Articular chondrocyte of knee joint (primary cell): ENCODE data around the gene FIG4. TPM values are rescaled to one million over a fixed set of nuclear protein-coding genes. Genes with fewer than 3 reads are reported as not detected.

ENCODE experiments used
- total RNA-seq: library from RNA; depleted of rRNA; stranded (reverse); fragments of >200 nt; gene quantifications from 2 replicates; pipeline ENCODE4 v1.2.3, GENCODE V29; 2012

Gene FIG4
- total RNA-seq, result 25.7 and 28.9 TPM in 2 replicates

DNA sequence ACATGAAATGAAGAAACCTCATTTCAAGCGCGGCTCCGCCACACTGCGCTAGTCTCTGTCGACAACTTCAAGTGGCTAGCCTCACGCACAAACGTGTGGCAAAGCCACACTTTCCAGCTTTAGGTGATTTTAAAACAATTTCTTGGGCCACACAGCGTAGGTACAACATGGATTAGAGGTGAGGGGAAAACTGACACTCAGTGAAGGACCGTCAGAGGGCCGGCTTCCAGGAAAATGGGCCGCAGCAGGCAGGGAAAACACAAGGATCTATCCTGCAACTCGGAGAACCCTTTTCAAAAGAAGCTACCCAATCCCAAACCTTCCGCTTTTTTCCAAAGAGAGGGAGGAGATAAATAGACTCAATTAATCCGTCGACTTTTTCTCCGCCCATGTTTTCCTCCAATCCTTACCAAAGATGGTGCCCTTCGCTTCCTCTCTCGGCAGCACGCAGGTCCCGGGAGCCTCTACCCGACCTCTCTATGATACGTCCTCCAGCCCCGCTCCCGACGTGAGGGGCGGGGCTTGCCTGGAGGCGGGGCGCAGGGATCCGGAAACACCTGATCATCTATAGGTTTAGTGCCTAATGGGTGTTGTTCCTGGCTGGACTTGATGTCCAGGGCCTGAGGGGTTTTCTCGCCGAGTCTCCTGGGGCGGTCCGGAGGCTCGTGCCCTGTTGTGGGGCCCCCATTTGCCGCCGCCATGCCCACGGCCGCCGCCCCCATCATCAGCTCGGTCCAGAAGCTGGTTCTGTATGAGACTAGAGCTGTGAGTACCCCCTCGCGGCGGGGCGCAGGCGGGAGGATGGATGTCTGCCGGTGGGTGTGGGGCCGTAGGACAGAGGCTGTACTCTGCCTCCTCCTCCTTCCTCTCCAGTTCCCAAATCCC, at the start of gene FIG4, which contains the start of gene AK9:
FIG4 (plus strand) TSS at position 560 of the 885 bp plus-strand sequence; CDS start at position 700, 140 bp downstream.
AK9 (minus strand) TSS at position 466 of the 885 bp plus-strand sequence. CDS start 15,457 bp downstream, outside the sequence.

Other genes starting within 250 kb of the FIG4 start
- gene MICAL1, start 235.5 kb upstream of the FIG4 start, total RNA-seq, result 45.2 and 59.6 TPM in 2 replicates
- 10.9 and 13.7 TPM in 2 replicates for gene ZBTB24, start 208.1 kb upstream of the FIG4 start, total RNA-seq
- 5.6 and 6.9 TPM in 2 replicates for gene AK9, start 94 bp upstream of the FIG4 start, total RNA-seq